ENCODE data around the gene PYY. TPM values are rescaled to one million over a fixed set of nuclear protein-coding genes. Genes with fewer than 3 reads are reported as not detected.

The PYY gene
- total RNA-seq, 1 donor from 2014 or later, result not detected

- Histone ChIP-seq H3K9me3 (no peaks in the 10 kb centered on the region), H3K27me3 (peaks cover 71% of the 10 kb centered on the region), H3K4me1 (peaks cover 5% of the 10 kb centered on the region), H3K36me3 (no peaks in the 10 kb centered on the region), H3K27ac (no peak overlapping the region), H3K4me3 (no peak overlapping the region)
- intact Hi-C loops (cut with DNase I), result no loop called here
- no peak for DNase-seq
- TF ChIP-seq, protein P1, sequence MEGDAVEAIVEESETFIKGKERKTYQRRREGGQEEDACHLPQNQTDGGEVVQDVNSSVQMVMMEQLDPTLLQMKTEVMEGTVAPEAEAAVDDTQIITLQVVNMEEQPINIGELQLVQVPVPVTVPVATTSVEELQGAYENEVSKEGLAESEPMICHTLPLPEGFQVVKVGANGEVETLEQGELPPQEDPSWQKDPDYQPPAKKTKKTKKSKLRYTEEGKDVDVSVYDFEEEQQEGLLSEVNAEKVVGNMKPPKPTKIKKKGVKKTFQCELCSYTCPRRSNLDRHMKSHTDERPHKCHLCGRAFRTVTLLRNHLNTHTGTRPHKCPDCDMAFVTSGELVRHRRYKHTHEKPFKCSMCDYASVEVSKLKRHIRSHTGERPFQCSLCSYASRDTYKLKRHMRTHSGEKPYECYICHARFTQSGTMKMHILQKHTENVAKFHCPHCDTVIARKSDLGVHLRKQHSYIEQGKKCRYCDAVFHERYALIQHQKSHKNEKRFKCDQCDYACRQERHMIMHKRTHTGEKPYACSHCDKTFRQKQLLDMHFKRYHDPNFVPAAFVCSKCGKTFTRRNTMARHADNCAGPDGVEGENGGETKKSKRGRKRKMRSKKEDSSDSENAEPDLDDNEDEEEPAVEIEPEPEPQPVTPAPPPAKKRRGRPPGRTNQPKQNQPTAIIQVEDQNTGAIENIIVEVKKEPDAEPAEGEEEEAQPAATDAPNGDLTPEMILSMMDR (IDR thresholded peaks at IDR 0.05), result no peak
- no peak for ATAC-seq
Measured at GRCh38 chr17:43950554-43950953, 3.2 kb downstream of the PYY start.

DNA sequence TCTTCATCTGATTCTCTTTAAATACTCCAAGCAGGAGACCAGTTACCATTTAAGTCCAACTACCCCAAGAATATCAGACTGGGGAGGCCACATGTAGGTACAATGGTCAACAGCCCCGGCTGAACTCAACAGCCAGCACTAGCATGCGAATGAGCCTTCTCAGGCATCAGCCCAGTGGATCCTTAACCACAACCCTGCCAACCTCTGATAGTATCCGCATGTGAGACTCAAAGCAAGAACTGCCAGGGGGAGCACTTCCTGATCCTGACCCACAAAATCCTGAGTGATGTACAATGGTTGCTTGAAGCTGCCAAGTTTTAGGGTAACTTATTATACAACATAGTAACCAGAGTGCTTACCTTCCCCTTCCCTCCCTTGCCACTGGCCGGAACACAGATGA lies 4.0 kb downstream of the PYY start:
- DNase-seq (no peak), ATAC-seq (no peak)
- Histone ChIP-seq H3K4me3 (no peak overlapping the region), H3K9me3 (no peaks in the 10 kb centered on the region), H3K36me3 (no peaks in the 10 kb centered on the region), H3K27ac (no peak overlapping the region), H3K27me3 (peaks cover 69% of the 10 kb centered on the region), H3K4me1 (peaks cover 5% of the 10 kb centered on the region)
- intact Hi-C loops (cut with DNase I), result loop anchor here (10.0 kb wide), 1 partner anchor 45 kb away; no protein-coding TSS in a partner anchor
- TF ChIP-seq, protein P1 (IDR thresholded peaks at IDR 0.05), result no peak

DNA sequence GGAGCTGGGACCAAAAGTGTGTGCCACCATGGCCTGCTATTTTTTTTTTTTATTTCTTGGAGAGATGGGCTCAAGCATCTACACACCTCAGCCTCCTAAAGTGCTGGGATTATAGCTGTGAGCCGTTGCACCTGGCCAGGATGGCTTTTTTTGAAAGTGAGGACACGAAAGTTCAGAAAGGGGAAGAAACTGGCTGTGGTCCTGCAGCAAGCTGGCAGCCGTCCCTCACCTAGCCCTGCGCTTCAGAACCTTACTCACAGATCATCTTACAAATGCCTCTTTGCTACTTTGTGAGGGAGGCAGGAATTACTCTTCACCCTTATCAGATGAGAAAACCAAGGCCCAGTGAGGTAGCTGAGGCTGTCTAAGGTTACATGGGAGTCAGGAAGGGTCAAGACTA lies 7.0 kb downstream of the PYY start:
- DNase-seq (no peak), ATAC-seq (no peak)
- TF ChIP-seq, protein P1 (IDR thresholded peaks at IDR 0.05), result no peak
- no peaks in the 10 kb centered on the region for H3K9me3 ChIP-seq
- H3K36me3 ChIP-seq, result no peaks in the 10 kb centered on the region
- peaks cover 40% of the 10 kb centered on the region for H3K27me3 ChIP-seq
- H3K4me3 ChIP-seq, result no peak overlapping the region
- intact Hi-C loops (cut with DNase I), result loop anchor here (10.0 kb wide), 1 partner anchor 48 kb away; no protein-coding TSS in a partner anchor
- H3K27ac ChIP-seq, result no peak overlapping the region
- H3K4me1 ChIP-seq, result no peaks in the 10 kb centered on the region

DNA sequence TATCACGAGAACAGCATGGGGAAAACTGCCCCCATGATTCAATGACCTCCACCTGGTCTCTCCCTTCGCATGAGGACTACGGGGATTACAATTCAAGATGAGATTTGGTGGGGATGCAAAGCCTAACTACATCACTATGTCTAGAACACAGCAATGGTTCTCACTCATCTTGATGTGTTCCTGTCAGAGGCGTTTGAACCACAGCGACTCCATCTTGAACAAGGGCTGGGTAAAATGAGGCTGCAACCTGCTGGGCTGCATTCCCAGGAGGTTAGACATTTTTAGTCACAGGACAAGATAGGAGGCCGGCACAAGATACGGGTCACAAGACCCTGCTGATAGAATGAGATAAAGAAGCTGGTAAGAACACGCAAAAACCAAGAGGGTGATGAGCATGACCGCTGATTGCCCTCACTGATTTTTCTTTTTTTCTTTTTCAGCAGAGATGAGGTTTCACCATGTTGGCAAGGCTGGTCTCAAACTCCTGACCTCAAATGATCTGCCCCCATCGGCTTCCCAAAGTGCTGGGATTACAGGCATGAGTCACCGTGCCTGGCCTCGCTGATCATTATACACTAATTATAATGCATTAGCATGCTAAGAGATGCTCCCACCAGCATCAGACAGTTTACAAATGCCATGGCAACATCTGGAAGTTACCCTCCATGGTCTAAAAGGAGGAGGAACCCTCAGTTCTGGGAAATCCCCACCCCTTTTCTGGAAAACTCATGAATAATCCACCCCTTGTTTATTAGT lies 8.5 kb downstream of the PYY start:
- H3K4me3 ChIP-seq, result no peak overlapping the region
- no peaks in the 10 kb centered on the region for H3K36me3 ChIP-seq
- TF ChIP-seq, protein P1 (IDR thresholded peaks at IDR 0.05), result no peak
- intact Hi-C loops (cut with DNase I), result loop anchor here (10.0 kb wide), 1 partner anchor 50 kb away; no protein-coding TSS in a partner anchor
- H3K27me3 ChIP-seq, result peaks cover 25% of the 10 kb centered on the region
- H3K27ac ChIP-seq, result no peak overlapping the region
- ATAC-seq, result no peak
- DNase-seq, result no peak
- no peaks in the 10 kb centered on the region for H3K9me3 ChIP-seq
- H3K4me1 ChIP-seq, result no peaks in the 10 kb centered on the region

DNA sequence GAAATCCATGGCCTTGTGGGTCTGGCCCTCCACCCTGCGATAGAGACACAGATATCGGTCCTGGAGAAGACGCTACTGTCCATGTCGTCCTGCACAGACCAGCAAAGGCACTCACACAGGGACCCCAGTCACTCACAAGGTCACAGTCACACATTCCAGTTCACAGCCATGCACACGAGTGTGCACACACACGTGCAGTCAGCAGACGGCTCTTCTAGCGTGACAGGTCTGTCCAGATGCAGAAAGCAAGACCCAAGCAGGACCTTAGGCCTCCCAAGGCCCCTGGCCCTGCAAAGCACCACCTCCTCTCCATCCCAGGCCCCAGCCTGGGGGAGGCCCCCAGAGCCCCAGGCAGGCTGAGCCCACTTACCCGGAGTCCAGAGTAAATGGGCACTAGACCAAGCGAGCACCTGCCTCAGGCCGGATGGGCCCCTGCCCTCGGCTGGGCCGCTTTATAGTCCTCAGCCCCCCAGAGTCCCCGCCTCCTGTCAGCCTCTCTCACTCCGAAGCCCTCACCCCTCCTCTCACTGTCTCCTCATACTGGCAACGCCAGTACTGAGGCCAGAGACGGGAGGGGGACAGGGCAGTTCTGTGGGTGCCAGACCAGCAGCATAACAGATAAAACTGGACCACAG lies 11.6 kb downstream of the PYY start, which contains the start of gene PPY:
PPY (minus strand) TSS at position 426 of the 635 bp plus-strand sequence. CDS start 822 bp downstream, outside the sequence.
- no peak within 1 kb of the TSS for H3K4me3 ChIP-seq

More for the DNA sequence above, 11.6 kb downstream of the PYY start, which contains the start of gene PPY:
- Histone ChIP-seq H3K27ac (no peak within 1 kb of the TSS), H3K9me3 (no peaks in the 10 kb centered on the region), H3K36me3 (no peaks in the 10 kb centered on the region), H3K4me1 (peaks cover 5% of the 10 kb centered on the region), H3K27me3 (peaks cover 20% of the 10 kb centered on the region)
- no peak for DNase-seq
- TF ChIP-seq, protein P1 (IDR thresholded peaks at IDR 0.05), result no peak
- no peak for ATAC-seq
- intact Hi-C loops (cut with DNase I), result loop anchor here (10.0 kb wide), 1 partner anchor 53 kb away; no protein-coding TSS in a partner anchor

All from upper lobe of right lung (tissue), 1 donor.